Measurements from ENCODE around the gene TUBA3E. TPM values are rescaled to one million over a fixed set of nuclear protein-coding genes. Genes with fewer than 3 reads are reported as not detected.

TUBA3E gene
- total and polyA plus RNA-seq, 9 of the 15 experiments (the other 6 are each of a cell fraction or from before 2014, with no cell fraction given) = 0.09 to 0.30 (median 0.13) TPM; not detected in 3

DNA sequence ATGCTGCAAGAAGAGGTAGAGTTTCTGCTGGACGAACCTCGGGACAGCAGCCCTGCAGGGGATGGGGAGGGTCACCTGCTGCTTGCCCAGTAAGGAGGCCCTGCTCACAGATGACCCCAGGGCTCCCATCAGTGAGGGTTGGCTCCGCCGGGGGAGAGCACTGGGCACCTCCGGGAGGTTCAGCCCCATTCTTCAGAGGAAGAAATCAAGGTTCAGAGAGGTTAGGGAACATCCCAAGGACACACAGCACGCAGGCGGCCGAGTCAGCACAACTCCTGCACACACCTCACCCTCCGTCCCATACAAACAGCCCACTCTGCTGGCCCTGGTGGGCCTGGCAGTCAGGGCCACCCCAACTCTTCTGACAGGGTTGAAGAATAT is 41.6 kb downstream of the TUBA3E start (continued):
- no peak for TF ChIP-seq MEIS2 (IDR thresholded peaks at IDR 0.05; ENCODE audit: partially characterized antibody)
- TF ChIP-seq RFX1 (IDR thresholded peaks at IDR 0.05) = no peak
- peak; percentile 73 for TF ChIP-seq RBM25 (IDR thresholded peaks at IDR 0.05; ENCODE audit: low read depth, low read length, severe bottlenecking)
- no peak for TF ChIP-seq ZNF217 (CRISPR knock-in tag; IDR thresholded peaks at IDR 0.05)
- no peak for TF ChIP-seq MEF2D (tag; conservative IDR thresholded peaks at IDR 0.05; ENCODE audit: low read depth)
- TF ChIP-seq GATAD2B (IDR thresholded peaks at IDR 0.05; ENCODE audit: borderline replicate concordance) = no peak
- TF ChIP-seq ZNF707 (CRISPR knock-in tag; conservative IDR thresholded peaks at IDR 0.05) = no peak
- TF ChIP-seq MYC (IDR thresholded peaks at IDR 0.05; ENCODE audit: low read depth, low read length) = no peak
- TF ChIP-seq MYC (CRISPR knock-in tag; IDR thresholded peaks at IDR 0.05; ENCODE audit: borderline replicate concordance, low read depth) = no peak
- no peak for TF ChIP-seq MYNN (IDR thresholded peaks at IDR 0.05)
- TF ChIP-seq MYNN (CRISPR knock-in tag; IDR thresholded peaks at IDR 0.05) = no peak
- no peak for TF ChIP-seq TCF3 (CRISPR knock-in tag; IDR thresholded peaks at IDR 0.05)
- TF ChIP-seq WHSC1 (IDR thresholded peaks at IDR 0.05; ENCODE audit: low read length) = no peak
- 0 out of 2 replicates have a peak, but pooled peaks have one; percentile 16 for TF ChIP-seq POLR2AphosphoS5 (IDR thresholded peaks at IDR 0.05; ENCODE audit: control insufficient read depth, insufficient read depth, low read depth, low read length)
- TF ChIP-seq ZFP1 (CRISPR knock-in tag; IDR thresholded peaks at IDR 0.05) = no peak
- TF ChIP-seq RERE (CRISPR knock-in tag; IDR thresholded peaks at IDR 0.05; ENCODE audit: borderline replicate concordance) = no peak
- no peak for TF ChIP-seq PTRF (tag; IDR thresholded peaks at IDR 0.05)
- no peak for TF ChIP-seq EP400 (IDR thresholded peaks at IDR 0.05)
- peak; percentile 85 for TF ChIP-seq BCOR (IDR thresholded peaks at IDR 0.05)
- no peak for TF ChIP-seq NR2F6 (CRISPR knock-in tag; IDR thresholded peaks at IDR 0.05)
- TF ChIP-seq JUN (IDR thresholded peaks at IDR 0.05; ENCODE audit: borderline replicate concordance, low read depth, low read length) = no peak
- TF ChIP-seq JUN (CRISPR knock-in tag; IDR thresholded peaks at IDR 0.05; ENCODE audit: borderline replicate concordance) = no peak
- no peak for TF ChIP-seq TFE3 (CRISPR knock-in tag; IDR thresholded peaks at IDR 0.05)
- no peak for TF ChIP-seq KLF13 (tag; IDR thresholded peaks at IDR 0.05; ENCODE audit: borderline replicate concordance, low read depth)
- TF ChIP-seq MCM5 (IDR thresholded peaks at IDR 0.05; ENCODE audit: low read depth) = no peak
- no peak for TF ChIP-seq U2AF2 (optimal IDR thresholded peaks at IDR 0.05; ENCODE audit: low read depth, low read length)

Data from K562 (cell line).